Measurements from ENCODE around the gene ANXA2R. TPM values are rescaled to one million over a fixed set of nuclear protein-coding genes. Genes with fewer than 3 reads are reported as not detected.

ANXA2R gene
- total and polyA plus RNA-seq, 9 of the 15 experiments (the other 6 are each of a cell fraction or from before 2014, with no cell fraction given) = 2.1 to 4.8 (median 3.4) TPM

DNA sequence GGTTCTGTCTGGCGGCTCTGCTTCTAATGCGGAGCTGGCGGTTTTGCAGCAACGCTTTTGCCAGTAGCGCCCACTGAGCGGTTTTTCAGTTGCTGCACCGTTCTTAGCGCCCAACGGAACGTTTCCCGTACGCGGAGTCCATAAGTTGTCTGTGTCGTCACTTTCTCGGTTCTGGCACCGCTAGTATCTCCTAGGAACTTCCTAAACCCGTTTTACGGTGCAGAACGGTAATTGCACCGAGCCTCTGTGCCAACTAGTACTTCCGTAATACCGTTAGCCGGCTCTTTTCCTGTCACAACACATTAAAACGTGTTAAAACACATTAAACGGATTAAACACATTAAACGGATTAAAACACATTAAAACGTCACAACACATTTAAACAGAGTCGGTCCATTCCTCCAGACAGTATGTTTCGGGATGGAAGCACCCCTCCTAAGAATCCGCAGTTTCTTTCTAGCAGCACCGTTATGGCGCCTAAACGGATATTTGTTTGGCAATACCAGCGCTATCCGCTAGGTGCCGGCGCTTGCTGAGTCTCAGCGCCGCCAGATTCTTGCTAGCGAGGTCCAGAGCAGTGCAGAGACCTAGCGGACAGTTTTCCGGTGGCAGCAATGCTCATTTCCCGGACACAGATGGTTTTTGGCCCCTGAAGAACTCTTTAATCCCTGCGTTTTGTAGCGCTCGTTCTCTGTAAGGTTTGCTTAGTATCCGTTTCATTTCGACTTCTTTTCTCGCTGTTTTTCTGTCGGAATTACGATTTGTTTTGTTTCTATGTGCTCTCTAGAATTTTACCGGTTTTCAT lies 45.4 kb downstream of the ANXA2R start (continued):
- TF ChIP-seq, protein P1, sequence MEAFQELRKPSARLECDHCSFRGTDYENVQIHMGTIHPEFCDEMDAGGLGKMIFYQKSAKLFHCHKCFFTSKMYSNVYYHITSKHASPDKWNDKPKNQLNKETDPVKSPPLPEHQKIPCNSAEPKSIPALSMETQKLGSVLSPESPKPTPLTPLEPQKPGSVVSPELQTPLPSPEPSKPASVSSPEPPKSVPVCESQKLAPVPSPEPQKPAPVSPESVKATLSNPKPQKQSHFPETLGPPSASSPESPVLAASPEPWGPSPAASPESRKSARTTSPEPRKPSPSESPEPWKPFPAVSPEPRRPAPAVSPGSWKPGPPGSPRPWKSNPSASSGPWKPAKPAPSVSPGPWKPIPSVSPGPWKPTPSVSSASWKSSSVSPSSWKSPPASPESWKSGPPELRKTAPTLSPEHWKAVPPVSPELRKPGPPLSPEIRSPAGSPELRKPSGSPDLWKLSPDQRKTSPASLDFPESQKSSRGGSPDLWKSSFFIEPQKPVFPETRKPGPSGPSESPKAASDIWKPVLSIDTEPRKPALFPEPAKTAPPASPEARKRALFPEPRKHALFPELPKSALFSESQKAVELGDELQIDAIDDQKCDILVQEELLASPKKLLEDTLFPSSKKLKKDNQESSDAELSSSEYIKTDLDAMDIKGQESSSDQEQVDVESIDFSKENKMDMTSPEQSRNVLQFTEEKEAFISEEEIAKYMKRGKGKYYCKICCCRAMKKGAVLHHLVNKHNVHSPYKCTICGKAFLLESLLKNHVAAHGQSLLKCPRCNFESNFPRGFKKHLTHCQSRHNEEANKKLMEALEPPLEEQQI (IDR thresholded peaks at IDR 0.05) = peak; percentile 72; the same call in 1 of the 2 replicates
- TF ChIP-seq BRD9 (IDR thresholded peaks at IDR 0.05; ENCODE audit: low read depth, partially characterized antibody) (peak; percentile 45), CBX8 (IDR thresholded peaks at IDR 0.05; ENCODE audit: borderline replicate concordance, extremely low read depth, low read depth, low read length, poor library complexity, severe bottlenecking) (no peak), TARDBP (IDR thresholded peaks at IDR 0.05) (peak; percentile 21; the same call in 1 of the 2 replicates), KAT7 (CRISPR knock-in tag; IDR thresholded peaks at IDR 0.05; ENCODE audit: borderline replicate concordance) (peak; percentile 80), NR2C2 (CRISPR knock-in tag; IDR thresholded peaks at IDR 0.05) (0 out of 2 replicates have a peak, but pooled peaks have one; percentile 44), NR2C2 (tag; IDR thresholded peaks at IDR 0.05) (0 out of 2 replicates have a peak, but pooled peaks have one; percentile 2), RFX7 (CRISPR knock-in tag; IDR thresholded peaks at IDR 0.05) (no peak), ZNF134 (CRISPR knock-in tag; conservative IDR thresholded peaks at IDR 0.05) (peak; percentile 10; the same call in 1 of the 2 replicates), TEAD4 (IDR thresholded peaks at IDR 0.05; ENCODE audit: low read length) (peak; percentile 49; the same call in 1 of the 2 replicates), TEAD4 (CRISPR knock-in tag; IDR thresholded peaks at IDR 0.05; ENCODE audit: borderline replicate concordance) (no peak), CBX5 (IDR thresholded peaks at IDR 0.05; ENCODE audit: borderline replicate concordance, low read depth) (no peak; the same call in 1 of the 2 replicates), POLR2G (IDR thresholded peaks at IDR 0.05; ENCODE audit: low read depth, low read length) (peak; percentile 73), ELF1 (tag; IDR thresholded peaks at IDR 0.05) (peak; percentile 74), ZNF589 (CRISPR knock-in tag; IDR thresholded peaks at IDR 0.05; ENCODE audit: low read depth) (no peak), TAF9B (IDR thresholded peaks at IDR 0.05; ENCODE audit: partially characterized antibody) (peak; percentile 49), RCOR1 (IDR thresholded peaks at IDR 0.05; ENCODE audit: borderline replicate concordance in 1 of 2, low read depth in 2 of 2, low read length in 2 of 2) (peak in 1 of 2 experiments; percentile 87; a peak in 3 of 4 replicates), ZNF583 (CRISPR knock-in tag; IDR thresholded peaks at IDR 0.05) (no peak), MTA1 (IDR thresholded peaks at IDR 0.05; ENCODE audit: borderline replicate concordance) (no peak)
- TF ChIP-seq, protein P2, sequence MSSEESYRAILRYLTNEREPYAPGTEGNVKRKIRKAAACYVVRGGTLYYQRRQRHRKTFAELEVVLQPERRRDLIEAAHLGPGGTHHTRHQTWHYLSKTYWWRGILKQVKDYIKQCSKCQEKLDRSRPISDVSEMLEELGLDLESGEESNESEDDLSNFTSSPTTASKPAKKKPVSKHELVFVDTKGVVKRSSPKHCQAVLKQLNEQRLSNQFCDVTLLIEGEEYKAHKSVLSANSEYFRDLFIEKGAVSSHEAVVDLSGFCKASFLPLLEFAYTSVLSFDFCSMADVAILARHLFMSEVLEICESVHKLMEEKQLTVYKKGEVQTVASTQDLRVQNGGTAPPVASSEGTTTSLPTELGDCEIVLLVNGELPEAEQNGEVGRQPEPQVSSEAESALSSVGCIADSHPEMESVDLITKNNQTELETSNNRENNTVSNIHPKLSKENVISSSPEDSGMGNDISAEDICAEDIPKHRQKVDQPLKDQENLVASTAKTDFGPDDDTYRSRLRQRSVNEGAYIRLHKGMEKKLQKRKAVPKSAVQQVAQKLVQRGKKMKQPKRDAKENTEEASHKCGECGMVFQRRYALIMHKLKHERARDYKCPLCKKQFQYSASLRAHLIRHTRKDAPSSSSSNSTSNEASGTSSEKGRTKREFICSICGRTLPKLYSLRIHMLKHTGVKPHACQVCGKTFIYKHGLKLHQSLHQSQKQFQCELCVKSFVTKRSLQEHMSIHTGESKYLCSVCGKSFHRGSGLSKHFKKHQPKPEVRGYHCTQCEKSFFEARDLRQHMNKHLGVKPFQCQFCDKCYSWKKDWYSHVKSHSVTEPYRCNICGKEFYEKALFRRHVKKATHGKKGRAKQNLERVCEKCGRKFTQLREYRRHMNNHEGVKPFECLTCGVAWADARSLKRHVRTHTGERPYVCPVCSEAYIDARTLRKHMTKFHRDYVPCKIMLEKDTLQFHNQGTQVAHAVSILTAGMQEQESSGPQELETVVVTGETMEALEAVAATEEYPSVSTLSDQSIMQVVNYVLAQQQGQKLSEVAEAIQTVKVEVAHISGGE (CRISPR knock-in tag; IDR thresholded peaks at IDR 0.05) = peak in 1 of 3 experiments; percentile 77; a peak in 2 of 6 replicates

All from K562 (cell line).